CD4-positive, alpha-beta T cell treated with Interleukin-10 for 1 hour (primary cell): ENCODE data around the gene JTB.

Experiments used
- DNase-seq: peaks from one replicate; pipeline ENCODE4 v3.0.0-alpha.2; 2020

Gene JTB

GRCh38 chr1:153978274-153978909, 918 bp upstream of the JTB start:
- no peak for DNase-seq

DNA sequence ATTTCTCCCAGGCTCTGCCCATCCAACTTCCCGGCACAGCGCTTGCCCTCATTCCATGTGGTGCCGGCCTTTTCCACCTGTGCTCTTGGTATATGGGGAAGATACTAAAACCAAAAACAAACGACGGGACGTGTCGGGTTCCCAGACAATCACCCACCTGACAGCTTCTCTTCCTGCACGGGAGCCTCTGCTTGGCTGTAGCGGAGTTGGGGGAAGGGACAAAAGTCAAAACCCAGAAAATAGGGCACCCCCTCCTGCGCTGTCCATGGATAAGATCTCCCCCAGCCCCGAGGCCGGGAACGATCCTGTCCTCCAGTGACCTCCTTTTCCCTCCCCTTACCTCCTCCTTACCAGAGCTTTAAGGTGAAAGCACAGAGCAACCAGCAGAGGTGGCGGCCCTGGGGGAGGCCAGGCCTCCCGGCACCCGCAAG, 640 bp downstream of the JTB start:
- no peak for DNase-seq

DNA sequence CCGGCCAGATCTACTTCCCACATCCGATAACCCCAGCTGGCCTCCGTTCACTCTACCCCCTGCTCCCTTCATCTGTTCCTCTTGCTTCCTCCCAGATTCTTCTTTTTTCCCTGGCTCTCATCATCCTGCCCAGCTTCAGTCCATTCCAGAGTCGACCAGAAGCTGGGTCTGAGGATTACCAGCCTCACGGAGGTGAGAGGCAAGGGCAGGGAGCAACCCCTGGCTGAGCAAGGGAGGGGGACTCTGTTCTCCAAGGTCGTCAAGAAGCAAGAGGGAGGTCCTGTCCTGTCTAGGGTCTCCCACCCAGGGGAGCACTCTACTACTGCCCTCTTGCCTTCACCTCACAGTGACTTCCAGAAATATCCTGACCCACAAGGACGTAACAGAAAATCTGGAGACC, 3.9 kb downstream of the JTB start:
- DNase-seq = no peak

DNA sequence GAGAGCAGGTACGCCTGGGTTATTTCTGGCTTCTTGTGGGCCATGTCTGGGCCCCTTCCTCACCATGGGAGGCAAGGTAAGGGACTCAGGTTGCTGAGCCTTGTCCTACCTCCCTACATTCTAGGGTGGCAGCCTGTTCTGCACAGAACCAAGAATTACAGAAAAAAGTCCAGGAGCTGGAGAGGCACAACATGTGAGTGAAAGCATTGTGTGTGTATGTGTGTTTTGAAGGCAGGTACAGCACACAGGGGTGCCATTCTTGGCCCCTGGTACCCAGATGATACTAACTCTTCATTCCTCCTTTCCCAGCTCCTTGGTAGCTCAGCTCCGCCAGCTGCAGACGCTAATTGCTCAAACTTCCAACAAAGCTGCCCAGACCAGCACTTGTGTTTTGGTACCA, 4.4 kb downstream of the JTB start:
- no peak for DNase-seq

DNA sequence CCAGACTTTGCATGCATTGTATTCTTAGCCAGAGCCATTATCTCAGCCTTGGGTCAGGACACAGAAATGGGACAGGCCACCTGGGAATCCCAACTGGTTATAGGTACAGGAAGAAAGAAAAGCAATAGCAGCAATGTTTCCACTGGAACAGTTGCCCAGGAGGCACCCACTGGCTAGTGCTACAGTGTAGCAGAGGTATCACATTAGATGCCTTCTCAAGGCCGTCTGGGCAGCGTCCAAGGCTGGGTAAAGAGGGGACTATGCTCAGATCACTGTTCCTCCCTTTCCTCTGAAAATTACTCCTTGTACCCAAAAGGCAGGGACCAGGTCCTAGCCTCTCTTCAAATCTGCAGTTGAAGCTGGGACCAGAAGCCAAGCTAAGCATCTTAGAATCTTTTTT, 7.1 kb downstream of the JTB start:
- no peak for DNase-seq

GRCh38 chr1:153968972-153969371, 8.5 kb downstream of the JTB start:
- DNase-seq = no peak

- no peak for DNase-seq
Measured at GRCh38 chr1:153968408-153968807, 9.1 kb downstream of the JTB start.

DNA sequence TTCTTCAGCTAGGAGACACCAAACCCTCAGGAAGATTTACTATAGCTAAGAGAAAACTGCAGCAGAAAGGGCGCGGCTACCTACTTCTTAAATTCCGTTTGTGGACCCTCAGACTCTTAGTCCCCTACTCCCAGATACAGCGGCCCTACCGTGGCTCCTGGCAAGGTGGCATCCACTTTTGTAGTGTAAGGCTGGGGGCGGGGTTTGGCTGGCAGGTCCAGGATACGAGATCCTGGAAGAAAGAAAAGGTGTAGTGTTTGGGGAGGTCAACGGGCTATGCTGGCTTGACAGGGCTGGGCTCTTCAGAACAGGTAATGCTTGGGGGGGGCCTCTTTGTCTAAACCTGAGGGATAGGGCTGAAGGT, 9.5 kb downstream of the JTB start:
- DNase-seq = no peak

GRCh38 chr1:153967107-153967999, 10.1 kb downstream of the JTB start, which contains the start of gene CREB3L4:
Gene CREB3L4, plus strand, starts transcription at chr1:153967902. Its CDS starts 624 bp downstream, at chr1:153968526.
- DNase-seq = peak; percentile 91

DNA sequence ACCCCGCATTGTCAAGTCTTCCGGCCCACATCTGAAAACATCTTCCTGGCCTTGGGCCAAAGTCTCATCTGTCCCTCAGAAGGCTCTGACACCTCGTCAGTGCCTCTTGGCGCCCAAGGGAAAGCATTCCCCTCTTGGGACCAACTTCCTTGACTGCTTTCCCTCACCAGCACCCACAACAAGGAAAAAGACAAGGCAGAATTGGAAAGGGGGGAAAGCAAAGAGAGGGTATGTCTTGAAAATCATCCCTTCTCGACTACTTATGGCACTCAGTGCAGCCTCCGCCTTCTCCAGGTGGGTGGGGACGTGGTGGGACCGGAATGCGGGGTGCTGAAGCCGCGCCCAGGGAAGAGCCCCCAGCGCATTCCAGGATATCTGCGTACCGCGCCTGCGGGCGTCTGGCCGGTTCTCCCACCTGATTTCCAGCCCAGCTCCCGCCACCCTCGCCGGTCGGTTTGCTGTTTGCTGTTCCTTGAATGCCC, 13.6 kb downstream of the JTB start:
- no peak for DNase-seq

DNA sequence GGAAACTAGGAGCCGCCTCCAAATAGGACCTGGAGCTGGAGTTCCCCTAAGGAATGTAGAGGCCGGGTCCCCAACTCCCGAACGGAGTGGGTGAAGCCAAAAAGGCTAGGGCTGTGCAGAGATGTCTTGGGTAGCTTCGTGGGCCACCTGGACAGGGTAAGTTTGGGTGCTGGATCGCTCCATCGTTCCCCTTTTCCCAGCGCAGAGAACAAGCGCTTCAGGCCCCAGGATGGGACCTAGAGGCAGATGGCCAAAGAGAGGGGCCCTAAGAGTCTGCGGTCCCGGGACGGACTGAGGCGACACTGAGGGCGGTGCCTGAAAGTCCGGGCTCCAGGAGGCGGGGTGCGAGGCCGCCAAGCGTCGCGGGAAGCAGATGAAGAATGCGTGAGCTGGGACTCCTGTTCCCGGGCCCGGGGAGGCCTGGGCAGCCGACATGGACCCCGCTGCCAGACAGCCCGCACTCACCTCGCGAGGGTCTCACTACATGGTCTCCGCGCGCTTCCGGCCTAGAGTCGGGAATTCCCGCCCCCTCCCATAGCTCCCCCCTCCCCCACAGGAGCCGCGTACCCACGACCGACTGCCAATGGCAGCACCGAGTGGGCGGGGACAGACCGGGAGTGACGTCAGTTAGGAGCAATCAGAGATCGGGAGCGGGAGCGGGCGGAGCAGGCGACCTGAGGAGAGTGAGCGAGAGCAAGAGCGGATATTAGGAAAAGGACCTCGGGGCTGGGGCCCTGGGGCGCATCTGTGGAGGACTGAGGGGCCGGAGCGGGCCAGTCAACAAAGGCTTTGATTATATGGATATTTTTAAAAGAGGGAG, 14.2 kb downstream of the JTB start, which contains the start of gene SLC39A1:
TSS of gene SLC39A1 (minus strand) at position 508 of the 820 bp plus-strand sequence. CDS start 822 bp downstream, outside the sequence.
- DNase-seq = peak; percentile 94

GRCh38 chr1:153962088-153963029, 15.1 kb downstream of the JTB start:
- no peak for DNase-seq

- no peak for DNase-seq
Measured at GRCh38 chr1:153961421-153961820, 16.1 kb downstream of the JTB start.

GRCh38 chr1:153960206-153960605, 17.3 kb downstream of the JTB start:
- DNase-seq = no peak

DNA sequence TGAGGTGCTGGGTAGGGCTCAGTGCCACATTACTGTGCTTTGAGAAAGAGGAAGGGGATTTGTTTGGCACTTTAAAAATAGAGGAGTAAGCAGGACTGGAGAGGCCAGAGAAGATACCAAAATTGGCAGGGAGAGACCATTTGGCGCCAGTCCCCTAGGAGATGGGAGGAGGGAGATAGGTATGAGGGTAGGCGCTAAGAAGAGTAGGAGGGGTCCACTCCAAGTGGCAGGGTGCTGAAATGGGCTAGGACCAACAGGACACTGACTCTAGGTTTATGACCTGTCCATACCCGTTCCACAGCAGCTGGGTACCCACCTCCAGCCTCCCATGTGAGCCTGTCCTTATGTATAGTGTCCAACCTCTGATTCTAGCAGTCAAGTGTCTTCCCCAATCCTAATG, 18.0 kb downstream of the JTB start:
- no peak for DNase-seq

- DNase-seq = no peak
Measured at GRCh38 chr1:153958961-153959260, 18.6 kb downstream of the JTB start.

- peak; percentile 98 for DNase-seq
Measured at GRCh38 chr1:153958111-153958960, 19.1 kb downstream of the JTB start, which contains the start of gene CRTC2. Gene CRTC2, minus strand, starts transcription at chr1:153958612. Its CDS starts 115 bp downstream, at chr1:153958497.

- DNase-seq = peak; percentile 61
Measured at GRCh38 chr1:153957744-153958110, 19.7 kb downstream of the JTB start.

- DNase-seq = no peak
Measured at GRCh38 chr1:153956997-153957715, 20.3 kb downstream of the JTB start.

DNA sequence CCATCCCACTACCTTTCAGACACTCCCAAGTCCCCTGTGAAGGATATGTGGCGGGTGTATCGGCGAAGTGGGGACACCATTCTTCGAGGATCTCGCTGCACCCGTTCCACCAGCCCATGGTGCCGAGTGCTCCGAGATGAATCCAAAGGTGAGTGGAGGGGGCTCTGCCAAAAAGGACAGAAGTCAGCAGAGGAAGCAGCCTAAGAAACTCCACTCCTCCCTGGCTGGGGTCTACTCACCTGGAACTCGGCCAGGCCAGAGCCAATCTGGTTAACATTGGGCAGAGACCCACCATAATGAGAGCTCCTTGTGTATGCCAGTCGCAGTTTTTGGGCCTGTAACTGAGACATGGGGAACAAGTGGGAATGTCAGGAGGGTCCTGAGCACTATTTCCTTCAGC, 22.6 kb downstream of the JTB start:
- DNase-seq = no peak
